ENCODE measurements around the gene NPPB. TPM values are rescaled to one million over a fixed set of nuclear protein-coding genes. Genes with fewer than 3 reads are reported as not detected.

NPPB gene
- total and polyA plus RNA-seq, 2 experiments from 2014 or later = 0.95 TPM; not detected in 1

DNA sequence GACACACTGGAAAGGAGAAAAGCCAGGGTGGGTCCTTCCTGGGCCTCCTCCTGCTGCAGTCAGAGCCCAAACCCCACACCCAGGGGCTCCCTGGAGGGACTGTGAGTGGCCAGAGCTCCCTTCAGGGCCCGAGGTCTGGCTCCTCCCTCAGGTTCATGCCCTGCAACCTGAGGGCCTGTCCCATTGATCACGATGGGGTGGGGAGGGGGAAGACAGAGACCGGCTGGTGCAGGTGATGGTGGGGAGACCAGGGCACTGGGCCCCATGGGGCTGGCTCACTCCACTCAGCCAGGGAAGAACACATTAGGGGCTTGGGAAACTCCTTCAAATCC lies 30.1 kb upstream of the NPPB start:
- Histone ChIP-seq H3K79me2 (replicated peaks; ENCODE audit: insufficient read depth) (no peaks in the 10 kb centered on the region), H4K20me1 (replicated peaks; ENCODE audit: insufficient read depth) (no peaks in the 10 kb centered on the region), H3K27me3 (ENCODE audit: insufficient read depth) (no peaks in the 10 kb centered on the region), H3F3A (replicated peaks; ENCODE audit: low read depth) (no peaks in the 10 kb centered on the region), H3K36me3 (ENCODE audit: insufficient read depth) (no peaks in the 10 kb centered on the region), H2AFZ (no peak overlapping the region), H3K4me2 (no peak overlapping the region), H3K9me2 (ENCODE audit: insufficient read depth) (no peaks in the 10 kb centered on the region), H3K27ac (ENCODE audit: low read depth) (no peak overlapping the region), H3K4me1 (ENCODE audit: insufficient read depth) (no peaks in the 10 kb centered on the region), H3K4me3 (no peak overlapping the region)
- Mint-ChIP-seq H3K27ac (no peak overlapping the region), H3K9me3 (no peaks in the 10 kb centered on the region), H3K27me3 (ENCODE audit: insufficient read depth, low read depth, poor library complexity) (peaks cover 7% of the 10 kb centered on the region), H3K4me1 (peaks cover 3% of the 10 kb centered on the region; the same call in 1 of the 3 replicates), H3K36me3 (ENCODE audit: low read depth) (no peaks in the 10 kb centered on the region), H3K4me3 (no peak overlapping the region)
- ATAC-seq = peak; percentile 77
- DNase-seq (ENCODE audit: low spot score) = no peak
- TF ChIP-seq ZNF462 (CRISPR knock-in tag; IDR thresholded peaks at IDR 0.05) = no peak
- no peak for TF ChIP-seq STAT1 (IDR thresholded peaks at IDR 0.05; ENCODE audit: unreplicated experiment)
- no peak for TF ChIP-seq ZNF114 (CRISPR knock-in tag; IDR thresholded peaks at IDR 0.05)
- no peak for TF ChIP-seq POLR2AphosphoS5 (IDR thresholded peaks at IDR 0.05; ENCODE audit: low read depth)
- TF ChIP-seq, protein P1, sequence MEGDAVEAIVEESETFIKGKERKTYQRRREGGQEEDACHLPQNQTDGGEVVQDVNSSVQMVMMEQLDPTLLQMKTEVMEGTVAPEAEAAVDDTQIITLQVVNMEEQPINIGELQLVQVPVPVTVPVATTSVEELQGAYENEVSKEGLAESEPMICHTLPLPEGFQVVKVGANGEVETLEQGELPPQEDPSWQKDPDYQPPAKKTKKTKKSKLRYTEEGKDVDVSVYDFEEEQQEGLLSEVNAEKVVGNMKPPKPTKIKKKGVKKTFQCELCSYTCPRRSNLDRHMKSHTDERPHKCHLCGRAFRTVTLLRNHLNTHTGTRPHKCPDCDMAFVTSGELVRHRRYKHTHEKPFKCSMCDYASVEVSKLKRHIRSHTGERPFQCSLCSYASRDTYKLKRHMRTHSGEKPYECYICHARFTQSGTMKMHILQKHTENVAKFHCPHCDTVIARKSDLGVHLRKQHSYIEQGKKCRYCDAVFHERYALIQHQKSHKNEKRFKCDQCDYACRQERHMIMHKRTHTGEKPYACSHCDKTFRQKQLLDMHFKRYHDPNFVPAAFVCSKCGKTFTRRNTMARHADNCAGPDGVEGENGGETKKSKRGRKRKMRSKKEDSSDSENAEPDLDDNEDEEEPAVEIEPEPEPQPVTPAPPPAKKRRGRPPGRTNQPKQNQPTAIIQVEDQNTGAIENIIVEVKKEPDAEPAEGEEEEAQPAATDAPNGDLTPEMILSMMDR (conservative IDR thresholded peaks at IDR 0.05; ENCODE audit: low read depth in 2 of 2) = no peak
- TF ChIP-seq EZH2 (IDR thresholded peaks at IDR 0.05; ENCODE audit: low read depth, unreplicated experiment) = no peak
- TF ChIP-seq NANOG (IDR thresholded peaks at IDR 0.05; ENCODE audit: borderline replicate concordance) = no peak
- no peak for TF ChIP-seq ZNF331 (CRISPR knock-in tag; IDR thresholded peaks at IDR 0.05; ENCODE audit: low read depth)
- TF ChIP-seq, protein P2, sequence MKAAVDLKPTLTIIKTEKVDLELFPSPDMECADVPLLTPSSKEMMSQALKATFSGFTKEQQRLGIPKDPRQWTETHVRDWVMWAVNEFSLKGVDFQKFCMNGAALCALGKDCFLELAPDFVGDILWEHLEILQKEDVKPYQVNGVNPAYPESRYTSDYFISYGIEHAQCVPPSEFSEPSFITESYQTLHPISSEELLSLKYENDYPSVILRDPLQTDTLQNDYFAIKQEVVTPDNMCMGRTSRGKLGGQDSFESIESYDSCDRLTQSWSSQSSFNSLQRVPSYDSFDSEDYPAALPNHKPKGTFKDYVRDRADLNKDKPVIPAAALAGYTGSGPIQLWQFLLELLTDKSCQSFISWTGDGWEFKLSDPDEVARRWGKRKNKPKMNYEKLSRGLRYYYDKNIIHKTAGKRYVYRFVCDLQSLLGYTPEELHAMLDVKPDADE (IDR thresholded peaks at IDR 0.05) = no peak
- no peak for TF ChIP-seq JUNB (IDR thresholded peaks at IDR 0.05; ENCODE audit: unreplicated experiment)
- TF ChIP-seq REST (IDR thresholded peaks at IDR 0.05; ENCODE audit: unreplicated experiment) = no peak
- no peak for TF ChIP-seq EZH2phosphoT487 (IDR thresholded peaks at IDR 0.05; ENCODE audit: unreplicated experiment)
- TF ChIP-seq CREB1 (CRISPR knock-in tag; IDR thresholded peaks at IDR 0.05; ENCODE audit: low read depth) = no peak

Data from GM23338 (cell line).